GM19193 (cell line): Measurements from ENCODE around the gene RBM47.

Experiments
- POLR2A ChIP-seq: IDR thresholded peaks from 4 replicates; pipeline ENCODE4 v1.6.1; 2011; ENCODE audit not compliant: insufficient read depth, insufficient read length; ENCODE audit errors: extremely low read depth

Gene RBM47

GRCh38 chr4:40441430-40441829 lies 188.2 kb downstream of the RBM47 start:
- TF ChIP-seq POLR2A, result no peak

- TF ChIP-seq POLR2A, result no peak
These were observed 190.1 kb downstream of the RBM47 start for GRCh38 chr4:40439519-40439918.

- no peak for TF ChIP-seq POLR2A
These were observed 191.2 kb downstream of the RBM47 start for GRCh38 chr4:40438384-40439026.

- TF ChIP-seq POLR2A, result no peak
These were observed 191.8 kb downstream of the RBM47 start for GRCh38 chr4:40437741-40438383.

- TF ChIP-seq POLR2A, result no peak
These were observed 195.5 kb downstream of the RBM47 start for GRCh38 chr4:40434126-40434687.

GRCh38 chr4:40432504-40432903 lies 197.2 kb downstream of the RBM47 start:
- TF ChIP-seq POLR2A, result no peak

- no peak for TF ChIP-seq POLR2A
These were observed 202.5 kb downstream of the RBM47 start for GRCh38 chr4:40427128-40427527.

GRCh38 chr4:40425799-40426574 lies 203.7 kb downstream of the RBM47 start:
- TF ChIP-seq POLR2A, result no peak

- no peak for TF ChIP-seq POLR2A
These were observed 205.9 kb downstream of the RBM47 start for GRCh38 chr4:40423735-40424134.

- no peak for TF ChIP-seq POLR2A
These were observed 207.6 kb downstream of the RBM47 start for GRCh38 chr4:40421839-40422708.

GRCh38 chr4:40419231-40419912 lies 210.3 kb downstream of the RBM47 start:
- TF ChIP-seq POLR2A, result no peak

- TF ChIP-seq POLR2A, result no peak
These were observed 211.0 kb downstream of the RBM47 start for GRCh38 chr4:40418430-40419230.

GRCh38 chr4:40417941-40418340 lies 211.7 kb downstream of the RBM47 start:
- TF ChIP-seq POLR2A, result no peak
